ENCODE measurements around the gene BDH2. TPM values are rescaled to one million over a fixed set of nuclear protein-coding genes. Genes with fewer than 3 reads are reported as not detected.

The BDH2 gene
- total and polyA plus RNA-seq, 8 donors = 8.6 to 46.8 (median 16.1) TPM

DNA sequence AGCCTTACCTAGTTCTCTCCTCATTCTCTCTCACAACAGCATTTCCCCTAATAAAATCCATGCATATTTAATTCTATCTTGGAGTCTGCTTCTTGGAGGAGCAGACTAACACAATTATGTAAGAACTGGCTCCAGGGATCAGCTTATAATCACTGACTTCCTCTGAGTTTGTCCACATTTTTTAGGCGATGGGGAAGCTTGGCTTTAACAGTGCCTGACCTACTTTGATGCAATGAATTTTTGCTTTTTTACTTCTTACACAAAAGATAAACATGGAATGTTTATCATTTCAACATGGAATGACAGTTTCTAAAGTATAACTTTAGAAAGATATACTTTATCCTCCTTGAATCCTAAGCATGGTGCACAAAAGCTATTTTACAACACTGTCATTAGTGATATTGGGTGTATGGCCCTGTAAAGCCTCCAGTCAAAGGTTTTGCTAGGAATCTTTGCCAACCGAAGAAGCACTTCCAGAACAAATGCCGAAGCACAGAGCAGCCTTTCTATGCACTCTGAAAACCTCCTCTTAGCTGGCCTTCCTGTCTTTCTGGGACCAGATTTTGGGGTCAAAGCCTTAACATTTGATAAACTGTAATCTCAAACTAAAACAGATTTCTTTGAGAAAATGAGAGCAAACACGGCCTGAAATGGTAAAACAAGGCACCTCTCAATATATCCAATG lies 736 bp downstream of the BDH2 start:
- 17 to 19% methylated on average over 4 of the region's 4 CpGs for WGBS, 2 donors
- Histone ChIP-seq H3K27me3 (no peaks in the 10 kb centered on the region), H3K9me3 (no peaks in the 10 kb centered on the region), H3K4me1 (peaks cover 5 to 19% (median 7%) of the 10 kb centered on the region in 3 donors), H3K4me3 (peak overlapping the region in 3 of 4 donors; percentile 23 to 44 (median 42)), H3K36me3 (no peaks in the 10 kb centered on the region), H3K27ac (peak overlapping the region in 3 of 4 donors; percentile 11 to 62 (median 51))
- ATAC-seq (peak in 2 of 4 donors; percentile 28 to 33), FAIRE-seq (no peak), DNase-seq (no peak)
- TF ChIP-seq, protein P1, sequence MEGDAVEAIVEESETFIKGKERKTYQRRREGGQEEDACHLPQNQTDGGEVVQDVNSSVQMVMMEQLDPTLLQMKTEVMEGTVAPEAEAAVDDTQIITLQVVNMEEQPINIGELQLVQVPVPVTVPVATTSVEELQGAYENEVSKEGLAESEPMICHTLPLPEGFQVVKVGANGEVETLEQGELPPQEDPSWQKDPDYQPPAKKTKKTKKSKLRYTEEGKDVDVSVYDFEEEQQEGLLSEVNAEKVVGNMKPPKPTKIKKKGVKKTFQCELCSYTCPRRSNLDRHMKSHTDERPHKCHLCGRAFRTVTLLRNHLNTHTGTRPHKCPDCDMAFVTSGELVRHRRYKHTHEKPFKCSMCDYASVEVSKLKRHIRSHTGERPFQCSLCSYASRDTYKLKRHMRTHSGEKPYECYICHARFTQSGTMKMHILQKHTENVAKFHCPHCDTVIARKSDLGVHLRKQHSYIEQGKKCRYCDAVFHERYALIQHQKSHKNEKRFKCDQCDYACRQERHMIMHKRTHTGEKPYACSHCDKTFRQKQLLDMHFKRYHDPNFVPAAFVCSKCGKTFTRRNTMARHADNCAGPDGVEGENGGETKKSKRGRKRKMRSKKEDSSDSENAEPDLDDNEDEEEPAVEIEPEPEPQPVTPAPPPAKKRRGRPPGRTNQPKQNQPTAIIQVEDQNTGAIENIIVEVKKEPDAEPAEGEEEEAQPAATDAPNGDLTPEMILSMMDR (IDR thresholded peaks at IDR 0.05) = no peak
- intact Hi-C loops (cut with DNase I) = no loop called here

DNA sequence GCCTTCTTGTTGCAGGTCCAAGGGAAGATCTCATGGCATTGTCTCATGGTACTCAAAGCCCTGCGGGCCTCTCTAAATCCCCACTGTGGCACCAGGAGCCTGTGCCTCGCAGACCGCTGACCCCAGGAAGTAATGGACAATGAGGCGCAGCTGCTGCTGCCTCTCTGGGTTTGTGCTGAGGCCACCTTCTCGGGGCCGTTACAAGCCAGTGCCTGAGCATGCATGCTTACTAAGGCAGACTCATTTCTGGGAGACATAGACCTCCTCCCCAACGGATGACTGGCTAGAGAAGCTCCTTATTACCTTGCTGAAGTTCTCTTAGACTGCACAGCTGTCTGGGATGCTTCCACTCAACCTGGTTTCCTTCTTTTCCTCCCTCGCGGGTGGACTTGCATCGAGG lies 1.3 kb downstream of the BDH2 start:
- no peak for FAIRE-seq
- H3K4me3 ChIP-seq = peak overlapping the region in 1 of 4 donors; percentile 44

DNA sequence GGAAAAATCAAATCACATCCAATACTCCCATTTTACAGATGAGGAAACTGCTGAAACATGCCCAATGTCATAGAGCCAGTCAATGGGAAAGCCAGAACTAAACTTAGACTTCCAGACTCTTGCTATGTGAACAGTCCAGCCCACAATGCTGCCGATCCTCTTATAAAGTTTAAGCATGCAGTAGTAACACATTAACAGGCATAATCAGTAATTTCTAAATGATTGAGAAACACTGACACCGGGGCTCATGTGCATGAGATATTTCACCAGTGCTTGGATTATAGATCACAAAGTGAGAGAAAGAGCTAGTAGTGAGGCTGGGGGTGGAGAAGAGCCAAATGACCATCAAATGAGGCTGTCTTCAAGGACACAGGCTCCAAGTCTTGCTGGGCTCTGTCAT lies 2.5 kb downstream of the BDH2 start:
- intact Hi-C loops (cut with DNase I) = no loop called here
- H3K36me3 ChIP-seq = no peaks in the 10 kb centered on the region
- no peaks in the 10 kb centered on the region for H3K9me3 ChIP-seq
- H3K4me3 ChIP-seq = no peak overlapping the region
- no peaks in the 10 kb centered on the region for H3K27me3 ChIP-seq
- H3K4me1 ChIP-seq = peaks cover 5 to 19% (median 7%) of the 10 kb centered on the region in 3 donors
- DNase-seq (no peak), FAIRE-seq (no peak), ATAC-seq (peak in 2 of 4 donors; percentile 33 to 35)
- no peak overlapping the region for H3K27ac ChIP-seq
- TF ChIP-seq, protein P1 (IDR thresholded peaks at IDR 0.05) = no peak
- 17 to 20% methylated on average over 2 of the region's 2 CpGs for WGBS, 2 donors

More for the DNA sequence above, 1.3 kb downstream of the BDH2 start:
- TF ChIP-seq, protein P1 (IDR thresholded peaks at IDR 0.05) = no peak
- no peak overlapping the region for H3K27ac ChIP-seq
- 83 to 84% methylated on average over 10 of the region's 10 CpGs for WGBS, 2 donors
- H3K4me1 ChIP-seq = peaks cover 5 to 19% (median 7%) of the 10 kb centered on the region in 3 donors
- no peaks in the 10 kb centered on the region for H3K9me3 ChIP-seq
- intact Hi-C loops (cut with DNase I) = no loop called here
- ATAC-seq (no peak), DNase-seq (peak in 1 of 6 donors; percentile 30)
- H3K27me3 ChIP-seq = no peaks in the 10 kb centered on the region
- no peaks in the 10 kb centered on the region for H3K36me3 ChIP-seq

DNA sequence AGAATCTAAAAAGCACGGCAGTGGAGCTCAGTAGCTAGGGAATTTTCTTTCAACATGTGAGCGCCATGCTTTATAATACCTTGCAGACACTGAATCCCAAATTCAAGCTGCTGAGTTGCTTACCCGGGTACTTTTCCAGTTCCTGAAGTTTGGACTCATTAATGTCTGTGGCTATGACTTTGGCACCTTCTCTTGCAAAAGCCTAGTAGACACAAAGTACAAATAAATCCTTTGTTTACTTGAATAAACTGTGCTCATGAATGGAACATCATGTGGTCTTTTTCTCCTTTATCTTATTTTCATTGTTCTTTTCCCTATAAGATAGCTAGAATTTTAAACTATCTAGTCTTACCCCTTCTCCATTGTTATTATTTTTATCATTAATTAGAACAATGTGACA lies 4.6 kb downstream of the BDH2 start:
- H3K4me1 ChIP-seq = peaks cover 5 to 19% (median 7%) of the 10 kb centered on the region in 3 donors
- FAIRE-seq (no peak), DNase-seq (no peak), ATAC-seq (no peak)
- no peaks in the 10 kb centered on the region for H3K27me3 ChIP-seq
- intact Hi-C loops (cut with DNase I) = no loop called here
- no peak overlapping the region for H3K4me3 ChIP-seq
- TF ChIP-seq, protein P1 (IDR thresholded peaks at IDR 0.05) = no peak
- no peaks in the 10 kb centered on the region for H3K9me3 ChIP-seq
- no peak overlapping the region for H3K27ac ChIP-seq
- H3K36me3 ChIP-seq = peaks cover 0 to 9% (median 0%) of the 10 kb centered on the region in 3 donors
- WGBS, 2 donors = 70 to 72% methylated on average over 3 of the region's 3 CpGs

DNA sequence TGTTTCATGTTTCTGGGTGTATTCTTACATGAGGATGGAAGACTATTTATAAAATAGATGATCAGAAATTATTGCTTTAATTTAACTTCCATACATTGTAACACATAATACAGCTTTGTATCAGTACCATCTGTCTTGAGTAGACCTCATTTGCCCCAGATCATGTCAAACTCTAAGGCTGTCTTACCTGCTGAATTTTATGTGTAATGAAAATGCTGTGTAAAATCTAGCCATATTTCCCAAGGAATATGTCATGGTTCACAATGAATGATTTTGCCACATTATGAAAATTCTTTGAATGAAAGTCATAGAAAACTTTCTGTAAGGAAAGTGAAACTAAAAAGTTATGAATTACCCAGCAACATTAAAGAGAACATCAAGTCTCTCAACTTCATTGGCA lies 7.4 kb downstream of the BDH2 start:
- no peak for DNase-seq
- ATAC-seq = no peak
- H3K4me1 ChIP-seq = peaks cover 0 to 5% (median 1%) of the 10 kb centered on the region in 3 donors
- FAIRE-seq = no peak
- peaks cover 0 to 21% (median 0%) of the 10 kb centered on the region in 3 donors for H3K36me3 ChIP-seq
- no peak overlapping the region for H3K4me3 ChIP-seq
- H3K27me3 ChIP-seq = no peaks in the 10 kb centered on the region
- H3K9me3 ChIP-seq = no peaks in the 10 kb centered on the region
- intact Hi-C loops (cut with DNase I) = no loop called here
- TF ChIP-seq, protein P1 (IDR thresholded peaks at IDR 0.05) = no peak
- no peak overlapping the region for H3K27ac ChIP-seq

Data from pancreas (tissue), 10 donors.